GM19452 (cell line): ENCODE results near the gene ZNF576.
"Not testable (repeated sequence)": the region's sequence is repeated elsewhere in the genome, so short reads cannot be mapped to it uniquely, and the experiment has no call there.

Experiments
- ATAC-seq: cut with Tn5 transposase; IDR thresholded peaks from one replicate; pipeline ENCODE4 v1.9.1; 2021; ENCODE audit not compliant: unreplicated experiment

Gene ZNF576

GRCh38 chr19:43623889-43624670 is 27.7 kb downstream of the ZNF576 start:
- no peak for ATAC-seq

- ATAC-seq, result no peak
Measured at GRCh38 chr19:43624933-43625332, 28.5 kb downstream of the ZNF576 start.

GRCh38 chr19:43625918-43626579 is 29.7 kb downstream of the ZNF576 start:
- no peak for ATAC-seq

- ATAC-seq, result no peak
Measured at GRCh38 chr19:43626838-43627237, 30.4 kb downstream of the ZNF576 start.

- ATAC-seq, result no peak
Measured at GRCh38 chr19:43628646-43629326, 32.4 kb downstream of the ZNF576 start.

GRCh38 chr19:43631491-43631890 is 35.1 kb downstream of the ZNF576 start:
- no peak for ATAC-seq

GRCh38 chr19:43633520-43633919 is 37.1 kb downstream of the ZNF576 start:
- no peak for ATAC-seq

GRCh38 chr19:43634068-43634467 is 37.7 kb downstream of the ZNF576 start:
- no peak for ATAC-seq

- ATAC-seq, result no peak
Measured at GRCh38 chr19:43634506-43634871, 38.1 kb downstream of the ZNF576 start.

GRCh38 chr19:43634872-43635560 is 38.6 kb downstream of the ZNF576 start:
- ATAC-seq, result no peak

GRCh38 chr19:43635561-43635940 is 39.2 kb downstream of the ZNF576 start:
- ATAC-seq, result not testable (repeated sequence)

- ATAC-seq, result no peak
Measured at GRCh38 chr19:43636121-43636683, 39.8 kb downstream of the ZNF576 start.

GRCh38 chr19:43638214-43638994 is 42.0 kb downstream of the ZNF576 start:
- ATAC-seq, result no peak

GRCh38 chr19:43638995-43639518 is 42.7 kb downstream of the ZNF576 start:
- ATAC-seq, result no peak

GRCh38 chr19:43639519-43640423 is 43.4 kb downstream of the ZNF576 start, which contains the start of gene CADM4:
TSS of gene CADM4 (minus strand) at chr19:43639850. CDS start at chr19:43639790, 60 bp downstream.
- no peak for ATAC-seq

GRCh38 chr19:43640424-43640757 is 44.0 kb downstream of the ZNF576 start:
- ATAC-seq, result no peak

- ATAC-seq, result no peak
Measured at GRCh38 chr19:43641333-43641732, 44.9 kb downstream of the ZNF576 start.

GRCh38 chr19:43642531-43642930 is 46.1 kb downstream of the ZNF576 start:
- ATAC-seq, result no peak

GRCh38 chr19:43643326-43643725 is 46.9 kb downstream of the ZNF576 start:
- no peak for ATAC-seq
